ENCODE measurements around the gene AVPR2. TPM values are rescaled to one million over a fixed set of nuclear protein-coding genes. Genes with fewer than 3 reads are reported as not detected.

The AVPR2 gene
- polyA plus RNA-seq, 1 donor from 2014 or later: not detected

GRCh38 chrX:153921511-153922446 is 17.3 kb downstream of the AVPR2 start:
- Histone ChIP-seq H3K9ac (ENCODE audit: low read length) (no peak overlapping the region), H3K9me2 (ENCODE audit: insufficient read depth, low read length) (no peaks in the 10 kb centered on the region), H2AFZ (ENCODE audit: low read depth, low read length) (no peak overlapping the region)

More at GRCh38 chrX:153921511-153922446, 17.3 kb downstream of the AVPR2 start:
- Histone ChIP-seq H3K9me3 (ENCODE audit: low read length) (no peaks in the 10 kb centered on the region), H3K4me2 (ENCODE audit: low read length) (no peak overlapping the region), H3K36me3 (ENCODE audit: insufficient read depth, low read length) (no peaks in the 10 kb centered on the region), H3K4me3 (ENCODE audit: low read length) (no peak overlapping the region), H3K79me2 (replicated peaks; ENCODE audit: insufficient read depth, low read length) (no peaks in the 10 kb centered on the region), H4K20me1 (ENCODE audit: insufficient read depth) (no peaks in the 10 kb centered on the region), H3K27ac (ENCODE audit: low read length) (no peak overlapping the region), H3K27me3 (ENCODE audit: insufficient read depth, low read depth, low read length) (no peaks in the 10 kb centered on the region), H3F3A (ENCODE audit: insufficient read depth, low read length, poor library complexity, severe bottlenecking) (no peaks in the 10 kb centered on the region)
- no peak for TF ChIP-seq EZH2 (IDR thresholded peaks at IDR 0.05; ENCODE audit: borderline replicate concordance, insufficient read depth, low read length, poor library complexity, severe bottlenecking)
- no peak for TF ChIP-seq RAD21 (conservative IDR thresholded peaks at IDR 0.05)
- TF ChIP-seq MXI1 (conservative IDR thresholded peaks at IDR 0.05; ENCODE audit: poor library complexity, severe bottlenecking): no peak
- TF ChIP-seq REST (IDR thresholded peaks at IDR 0.05; ENCODE audit: borderline replicate concordance): no peak
- TF ChIP-seq POLR2AphosphoS5 (IDR thresholded peaks at IDR 0.05): no peak
- no peak for TF ChIP-seq SMC3 (conservative IDR thresholded peaks at IDR 0.05; ENCODE audit: poor library complexity)
- TF ChIP-seq TAF1 (IDR thresholded peaks at IDR 0.05; ENCODE audit: low read depth): no peak
- no peak for TF ChIP-seq EP300 (conservative IDR thresholded peaks at IDR 0.05; ENCODE audit: poor library complexity, severe bottlenecking)
- TF ChIP-seq CTCF (IDR thresholded peaks at IDR 0.05; ENCODE audit: poor library complexity, severe bottlenecking): no peak

All from neural cell (in vitro differentiated cells).